ENCODE measurements around the gene CPNE7. TPM values are rescaled to one million over a fixed set of nuclear protein-coding genes. Genes with fewer than 3 reads are reported as not detected.

The CPNE7 gene
- total and polyA plus RNA-seq, 4 donors: 0.30 to 0.56 (median 0.47) TPM; not detected in 1

- Histone ChIP-seq H3K9ac (ENCODE audit: low read depth in 1 of 2, low read length in 2 of 2) (no peak overlapping the region), H3K4me1 (ENCODE audit: control insufficient read depth in 4 of 4, insufficient read depth in 4 of 4, low read length in 3 of 4) (peaks cover 6 to 45% (median 28%) of the 10 kb centered on the region in 4 donors), H3K27me3 (ENCODE audit: control insufficient read depth in 4 of 4, insufficient read depth in 4 of 4, low read length in 3 of 4) (no peaks in the 10 kb centered on the region), H3K36me3 (ENCODE audit: control insufficient read depth in 4 of 4, insufficient read depth in 3 of 4, low read depth in 1 of 4, low read length in 3 of 4) (peaks cover 7 to 26% (median 23%) of the 10 kb centered on the region in 4 donors), H3K9me3 (ENCODE audit: control insufficient read depth in 4 of 4, low read length in 3 of 4) (no peaks in the 10 kb centered on the region), H3K27ac (ENCODE audit: low read depth in 1 of 2, low read length in 2 of 2) (no peak overlapping the region), H3K4me3 (ENCODE audit: low read depth in 1 of 3, low read length in 3 of 3) (no peak overlapping the region)
- no peak for DNase-seq (ENCODE audit: low spot score)
- TF ChIP-seq CTCF (IDR thresholded peaks at IDR 0.05; ENCODE audit: low read depth, low read length, missing input control): no peak
- no peak for TF ChIP-seq RAD21 (IDR thresholded peaks at IDR 0.05)
- WGBS: 36% methylated on average over 3 of the region's 3 CpGs
Observed at GRCh38 chr16:89565256-89565505, 10.4 kb upstream of the CPNE7 start.

- no peak overlapping the region for H3K9ac ChIP-seq (ENCODE audit: low read depth in 1 of 2, low read length in 2 of 2)
- no peaks in the 10 kb centered on the region for H3K9me3 ChIP-seq (ENCODE audit: control insufficient read depth in 4 of 4, low read length in 3 of 4)
- H3K27ac ChIP-seq (ENCODE audit: low read depth in 1 of 2, low read length in 2 of 2): peak overlapping the region; percentile 31 to 36
- DNase-seq (ENCODE audit: low spot score): peak; percentile 62
- TF ChIP-seq ZBTB33 (IDR thresholded peaks at IDR 0.05): no peak
- peak in 1 of 2 donors; percentile 58 for TF ChIP-seq RAD21 (IDR thresholded peaks at IDR 0.05)
- peak in 1 of 2 donors; percentile 15 for TF ChIP-seq RXRA (IDR thresholded peaks at IDR 0.05)
- peak; percentile 33 for TF ChIP-seq CTCF (IDR thresholded peaks at IDR 0.05; ENCODE audit: low read depth, low read length, missing input control)
- TF ChIP-seq REST (IDR thresholded peaks at IDR 0.05): peak; percentile 15
- no peaks in the 10 kb centered on the region for H3K27me3 ChIP-seq (ENCODE audit: control insufficient read depth in 4 of 4, insufficient read depth in 4 of 4, low read length in 3 of 4)
- H3K4me3 ChIP-seq (ENCODE audit: low read depth in 1 of 3, low read length in 3 of 3): no peak overlapping the region
- H3K4me1 ChIP-seq (ENCODE audit: control insufficient read depth in 4 of 4, insufficient read depth in 4 of 4, low read length in 3 of 4): peaks cover 6 to 45% (median 28%) of the 10 kb centered on the region in 4 donors
- H3K36me3 ChIP-seq (ENCODE audit: control insufficient read depth in 4 of 4, insufficient read depth in 3 of 4, low read depth in 1 of 4, low read length in 3 of 4): peaks cover 7 to 26% (median 23%) of the 10 kb centered on the region in 4 donors
- WGBS: 6% methylated on average over 46 of the region's 46 CpGs
Observed at GRCh38 chr16:89565506-89566372, 9.8 kb upstream of the CPNE7 start.
